Esophagus squamous epithelium (tissue), 5 donors: ENCODE data around the gene DYNLL1. TPM values are rescaled to one million over a fixed set of nuclear protein-coding genes. Genes with fewer than 3 reads are reported as not detected.

Experiments used
- DNase-seq: peaks from one replicate; lab custom pipeline; 2025; lab: John Stamatoyannopoulos, UW
- H3K27ac ChIP-seq, 4 donors: fragments of 200-600 bp; sonication (generic); one replicate each; pipeline ENCODE4 v1.5.1; 2016 to 2019; ENCODE audit warnings: mild to moderate bottlenecking in 1 of 4
- H3K27me3 ChIP-seq, 4 donors: fragments of 200-600 bp; sonication (generic); 1 replicate in 3 of 4; 2 replicates in 1 of 4; pipeline versions ENCODE4 v1.5.1 to v1.6.0; 2017 to 2021; ENCODE audit warnings: antibody characterized with exemption in 1 of 4
- H3K36me3 ChIP-seq, 3 donors: fragments of 200-600 bp; sonication (generic); one replicate each; pipeline ENCODE4 v1.5.1; 2016 to 2019
- H3K4me1 ChIP-seq, 3 donors: fragments of 200-600 bp; sonication (generic); one replicate each; pipeline ENCODE4 v1.5.1; 2017 to 2019
- H3K4me3 ChIP-seq, 4 donors: fragments of 200-600 bp; sonication (generic); 1 replicate in 3 of 4; 2 replicates in 1 of 4; pipeline ENCODE4 v1.5.1; 2016 to 2019; ENCODE audit warnings: mild to moderate bottlenecking in 2 of 4, moderate library complexity in 1 of 4
- H3K9me3 ChIP-seq, 3 donors: fragments of 200-600 bp; sonication (generic); one replicate each; pipeline ENCODE4 v1.5.1; 2016 to 2019
- POLR2A ChIP-seq, 4 donors: fragments of 450-650 bp; IDR thresholded peaks; one replicate each; pipeline ENCODE4 v1.6.1; 2017; ENCODE audit warnings: antibody characterized with exemption in 4 of 4, mild to moderate bottlenecking in 4 of 4, moderate library complexity in 3 of 4
- WGBS, 2 donors: methylation state at CpG; one replicate each; pipeline ENCODE4 v1.1.5; 2018; 5-methylcytosine and 5-hydroxymethylcytosine counted together
- intact Hi-C: fragments of 100-400 bp; cut with DNase I; formaldehyde crosslinking; loops from one replicate; pipeline ENCODE4 v1.15.0; 2022
- total RNA-seq, 4 donors: library from RNA; depleted of rRNA; stranded (reverse); fragments of >200 nt; gene quantifications; one replicate each; pipeline ENCODE4 v1.1.0, GENCODE V29; 2016
- TF ChIP-seq, protein P1 (sequence below), 6 experiments: fragments of 450-650 bp in 4 of 6; fragments of 200-600 bp in 2 of 6; sonication (generic) in 2 of 6; IDR thresholded peaks; one replicate each; pipeline ENCODE4 v1.5.1; 2016 to 2019; ENCODE audit warnings: antibody characterized with exemption in 6 of 6, mild to moderate bottlenecking in 4 of 6, moderate library complexity in 4 of 6
- donor health status: DM: yes; HTN: yes; CAD: no.

Gene DYNLL1
- total RNA-seq, 4 donors from 2014 or later, result 368 to 605 (median 490) TPM

DNA sequence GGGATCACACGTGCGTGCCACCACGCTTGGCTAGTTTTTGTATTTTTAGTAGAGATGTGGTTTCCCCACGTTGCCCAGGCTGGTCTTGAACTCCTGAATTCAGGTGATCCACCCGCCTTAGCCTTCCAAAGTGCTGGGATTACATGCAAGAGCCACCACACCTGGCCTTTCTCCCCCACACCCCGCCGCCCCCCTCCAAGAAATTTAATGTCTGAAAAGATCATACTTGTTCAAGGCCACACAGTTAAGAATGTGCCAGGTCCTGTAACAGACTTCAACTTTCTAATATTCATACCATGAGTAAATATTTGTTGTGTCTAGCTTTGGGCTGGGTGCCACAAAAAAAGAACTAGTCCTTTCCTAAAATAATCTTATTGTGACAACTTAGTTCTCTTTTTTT, 40.6 kb upstream of the DYNLL1 start:
- no peaks in the 10 kb centered on the region for H3K4me1 ChIP-seq
- intact Hi-C loops, result no loop called here
- H3K4me3 ChIP-seq, result no peak overlapping the region
- H3K36me3 ChIP-seq, result peaks cover 6 to 96% (median 17%) of the 10 kb centered on the region in 3 donors
- no peak for TF ChIP-seq POLR2A (IDR thresholded peaks at IDR 0.05)
- TF ChIP-seq, protein P1, sequence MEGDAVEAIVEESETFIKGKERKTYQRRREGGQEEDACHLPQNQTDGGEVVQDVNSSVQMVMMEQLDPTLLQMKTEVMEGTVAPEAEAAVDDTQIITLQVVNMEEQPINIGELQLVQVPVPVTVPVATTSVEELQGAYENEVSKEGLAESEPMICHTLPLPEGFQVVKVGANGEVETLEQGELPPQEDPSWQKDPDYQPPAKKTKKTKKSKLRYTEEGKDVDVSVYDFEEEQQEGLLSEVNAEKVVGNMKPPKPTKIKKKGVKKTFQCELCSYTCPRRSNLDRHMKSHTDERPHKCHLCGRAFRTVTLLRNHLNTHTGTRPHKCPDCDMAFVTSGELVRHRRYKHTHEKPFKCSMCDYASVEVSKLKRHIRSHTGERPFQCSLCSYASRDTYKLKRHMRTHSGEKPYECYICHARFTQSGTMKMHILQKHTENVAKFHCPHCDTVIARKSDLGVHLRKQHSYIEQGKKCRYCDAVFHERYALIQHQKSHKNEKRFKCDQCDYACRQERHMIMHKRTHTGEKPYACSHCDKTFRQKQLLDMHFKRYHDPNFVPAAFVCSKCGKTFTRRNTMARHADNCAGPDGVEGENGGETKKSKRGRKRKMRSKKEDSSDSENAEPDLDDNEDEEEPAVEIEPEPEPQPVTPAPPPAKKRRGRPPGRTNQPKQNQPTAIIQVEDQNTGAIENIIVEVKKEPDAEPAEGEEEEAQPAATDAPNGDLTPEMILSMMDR (IDR thresholded peaks at IDR 0.05), result no peak
- DNase-seq, result no peak
- no peaks in the 10 kb centered on the region for H3K27me3 ChIP-seq
- H3K27ac ChIP-seq, result no peak overlapping the region
- no peaks in the 10 kb centered on the region for H3K9me3 ChIP-seq
- WGBS, 2 donors, result 86 to 95% methylated on average over 4 to 6 of the region's 7 CpGs

GRCh38 chr12:120457133-120457532, 38.8 kb upstream of the DYNLL1 start:
- intact Hi-C loops, result no loop called here
- H3K4me1 ChIP-seq, result no peaks in the 10 kb centered on the region
- H3K27ac ChIP-seq, result no peak overlapping the region
- no peak for DNase-seq
- H3K36me3 ChIP-seq, result peaks cover 6 to 98% (median 33%) of the 10 kb centered on the region in 3 donors
- no peak for TF ChIP-seq POLR2A (IDR thresholded peaks at IDR 0.05)
- TF ChIP-seq, protein P1 (IDR thresholded peaks at IDR 0.05), result peak in 1 of 6 experiments; percentile 11
- H3K27me3 ChIP-seq, result no peaks in the 10 kb centered on the region
- no peak overlapping the region for H3K4me3 ChIP-seq
- H3K9me3 ChIP-seq, result no peaks in the 10 kb centered on the region
- WGBS, 2 donors, result 76 to 84% methylated on average over 6 of the region's 6 CpGs

GRCh38 chr12:120460157-120460556, 35.8 kb upstream of the DYNLL1 start:
- Histone ChIP-seq H3K36me3 (peaks cover 19 to 100% (median 60%) of the 10 kb centered on the region in 3 donors), H3K4me1 (no peaks in the 10 kb centered on the region), H3K4me3 (no peak overlapping the region), H3K27me3 (no peaks in the 10 kb centered on the region), H3K27ac (no peak overlapping the region), H3K9me3 (no peaks in the 10 kb centered on the region)
- intact Hi-C loops, result no loop called here
- no peak for DNase-seq
- TF ChIP-seq, protein P1 (IDR thresholded peaks at IDR 0.05), result no peak
- TF ChIP-seq POLR2A (IDR thresholded peaks at IDR 0.05), result no peak
- whole genome bisulfite sequencing, 2 donors, result 83 to 97% methylated on average over 3 of the region's 3 CpGs

DNA sequence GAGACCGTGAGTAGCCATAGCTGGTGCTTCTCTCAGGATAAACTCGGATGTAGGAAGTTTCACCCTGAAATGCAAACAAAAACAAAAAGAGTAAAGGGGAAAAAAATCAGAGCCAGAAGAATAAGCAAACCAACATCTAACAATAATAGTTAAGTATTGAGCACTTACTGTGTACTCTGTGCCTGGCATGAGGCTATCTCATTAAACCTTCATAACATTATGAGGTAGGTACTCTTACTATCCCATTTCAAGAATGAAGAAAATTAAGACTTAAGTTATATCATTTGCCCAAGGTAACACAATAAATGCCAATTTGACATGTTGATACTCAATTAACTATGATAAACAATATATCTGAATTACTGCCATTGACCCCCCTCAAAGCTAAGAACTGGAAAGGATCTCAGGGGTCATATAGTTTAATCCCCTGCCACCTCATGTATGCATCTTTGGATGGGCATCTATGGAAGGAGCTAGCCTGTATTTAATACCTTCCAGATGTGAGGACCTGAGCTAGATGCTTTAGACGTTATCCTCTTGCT, 33.7 kb upstream of the DYNLL1 start:
- Histone ChIP-seq H3K9me3 (no peaks in the 10 kb centered on the region), H3K27ac (no peak overlapping the region), H3K4me3 (no peak overlapping the region), H3K36me3 (peaks cover 18 to 100% (median 63%) of the 10 kb centered on the region in 3 donors), H3K4me1 (peaks cover 0 to 17% (median 16%) of the 10 kb centered on the region in 3 donors), H3K27me3 (no peaks in the 10 kb centered on the region)
- WGBS, 2 donors, result 69 to 85% methylated on average over 3 of the region's 3 CpGs
- TF ChIP-seq POLR2A (IDR thresholded peaks at IDR 0.05), result no peak
- TF ChIP-seq, protein P1 (IDR thresholded peaks at IDR 0.05), result no peak
- DNase-seq, result no peak
- intact Hi-C loops, result no loop called here

- Histone ChIP-seq H3K9me3 (no peaks in the 10 kb centered on the region), H3K27me3 (no peaks in the 10 kb centered on the region), H3K4me3 (no peak overlapping the region), H3K36me3 (peaks cover 14 to 89% (median 59%) of the 10 kb centered on the region in 3 donors), H3K27ac (no peak overlapping the region), H3K4me1 (peaks cover 0 to 31% (median 25%) of the 10 kb centered on the region in 3 donors)
- DNase-seq, result no peak
- intact Hi-C loops, result no loop called here
- WGBS, 2 donors, result 81 to 82% methylated on average over 4 to 5 of the region's 5 CpGs
- TF ChIP-seq, protein P1 (IDR thresholded peaks at IDR 0.05), result no peak
- TF ChIP-seq POLR2A (IDR thresholded peaks at IDR 0.05), result no peak
Measured at GRCh38 chr12:120463712-120464111, 32.2 kb upstream of the DYNLL1 start.
